ENCODE results near the gene RFTN2.
"Not testable (repeated sequence)": the region's sequence is repeated elsewhere in the genome, so short reads cannot be mapped to it uniquely, and the experiment has no call there.

The RFTN2 gene

DNA sequence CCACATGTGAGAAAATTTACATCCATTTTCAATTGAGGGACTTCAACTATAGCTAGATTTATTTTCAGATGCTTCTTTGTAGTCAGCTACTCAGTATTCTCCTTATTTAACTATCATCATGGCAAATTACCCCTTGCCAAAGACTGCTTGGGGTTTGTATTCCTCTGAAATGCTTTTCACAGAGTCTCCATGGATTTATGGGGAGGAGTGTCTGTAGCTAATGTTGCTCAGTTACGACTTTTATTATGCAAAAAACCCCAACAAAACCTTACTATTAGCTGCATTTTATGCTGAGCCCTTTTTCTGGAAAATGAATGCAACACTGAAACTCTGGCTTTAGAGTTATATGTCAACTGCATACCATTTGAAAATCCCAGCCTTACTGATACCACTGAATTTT, 78.6 kb downstream of the RFTN2 start:
- no peak overlapping the region for H3K4me3 ChIP-seq (ENCODE audit: low read length)
- no peak for TF ChIP-seq ZNF274 (IDR thresholded peaks at IDR 0.05; ENCODE audit: low read depth, low read length)

DNA sequence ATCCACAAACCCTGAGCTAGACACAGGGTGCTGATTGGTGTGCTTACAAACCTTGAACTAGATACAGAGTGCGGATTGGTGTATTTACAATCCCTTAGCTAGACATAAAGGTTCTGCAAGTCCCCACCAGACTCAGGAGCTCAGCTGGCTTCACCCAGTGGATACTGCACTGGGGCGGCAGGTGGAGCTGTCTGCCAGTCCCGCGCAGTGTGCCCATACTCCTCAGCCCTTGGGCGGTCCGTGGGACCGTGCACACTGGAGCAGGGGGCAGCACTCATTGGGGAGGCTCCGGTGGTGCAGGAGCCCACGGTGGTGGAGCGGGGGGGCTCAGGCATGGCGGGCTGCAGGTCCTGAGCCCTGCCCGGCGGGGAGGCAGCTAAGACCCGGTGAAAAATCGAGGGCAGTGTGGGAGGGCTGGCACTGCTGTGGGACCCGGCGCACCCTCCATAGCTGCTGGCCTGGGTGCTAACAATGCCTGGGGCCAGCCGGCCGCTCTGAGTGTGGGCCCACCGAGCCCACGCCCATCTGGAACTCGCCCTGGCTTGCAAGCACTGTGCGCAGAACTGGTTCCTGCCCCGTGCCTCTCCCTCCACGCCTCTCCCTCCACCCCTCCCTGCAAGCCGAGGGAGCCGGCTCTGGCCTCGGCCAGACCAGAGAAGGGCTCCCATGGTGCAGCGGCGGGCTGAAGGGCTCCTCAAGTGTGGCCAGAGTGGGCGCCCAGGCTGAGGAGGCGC, 83.9 kb downstream of the RFTN2 start:
- no peak overlapping the region for H3K4me3 ChIP-seq (ENCODE audit: low read length)
- TF ChIP-seq ZNF274 (IDR thresholded peaks at IDR 0.05; ENCODE audit: low read depth, low read length) = no peak

DNA sequence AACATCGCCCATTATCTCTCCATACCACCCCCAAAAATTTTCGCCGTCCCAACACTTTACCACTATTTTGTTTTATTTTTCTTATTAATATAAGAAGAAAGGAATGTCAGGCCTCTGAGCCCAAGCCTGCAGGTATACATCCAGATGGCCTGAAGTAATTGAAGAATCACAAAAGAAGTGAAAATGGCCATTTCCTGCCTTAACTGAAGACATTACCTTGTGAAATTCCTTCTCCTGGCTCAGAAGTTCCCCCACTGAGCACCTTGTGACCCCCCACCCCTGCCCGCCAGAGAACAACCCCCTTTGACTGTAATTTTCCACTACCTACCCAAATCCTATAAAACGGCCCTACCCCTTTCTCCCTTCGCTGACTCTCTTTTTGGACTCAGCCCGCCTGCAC, 88.1 kb downstream of the RFTN2 start:
- H3K4me3 ChIP-seq (ENCODE audit: low read length) = not testable (repeated sequence)

DNA sequence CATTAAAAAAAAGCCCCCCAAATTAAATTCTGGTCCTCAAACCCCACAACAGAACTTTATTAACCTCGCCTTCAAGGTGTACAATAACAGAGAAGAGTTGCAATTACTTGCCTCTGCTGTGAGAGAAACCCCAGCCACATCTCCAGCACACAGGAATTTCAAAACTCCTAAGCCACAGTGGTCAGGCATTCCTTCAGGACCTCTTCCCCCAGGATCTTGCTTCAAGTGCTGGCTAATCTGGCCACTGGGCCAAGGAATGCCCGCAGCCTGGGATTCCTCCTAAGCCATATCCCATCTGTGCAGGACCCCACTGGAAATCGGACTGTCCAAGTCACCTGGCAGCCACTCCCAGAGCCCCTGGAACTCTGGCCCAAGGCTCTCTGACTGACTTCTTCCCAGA, 95.2 kb downstream of the RFTN2 start:
- not testable (repeated sequence) for H3K4me3 ChIP-seq (ENCODE audit: low read length)

DNA sequence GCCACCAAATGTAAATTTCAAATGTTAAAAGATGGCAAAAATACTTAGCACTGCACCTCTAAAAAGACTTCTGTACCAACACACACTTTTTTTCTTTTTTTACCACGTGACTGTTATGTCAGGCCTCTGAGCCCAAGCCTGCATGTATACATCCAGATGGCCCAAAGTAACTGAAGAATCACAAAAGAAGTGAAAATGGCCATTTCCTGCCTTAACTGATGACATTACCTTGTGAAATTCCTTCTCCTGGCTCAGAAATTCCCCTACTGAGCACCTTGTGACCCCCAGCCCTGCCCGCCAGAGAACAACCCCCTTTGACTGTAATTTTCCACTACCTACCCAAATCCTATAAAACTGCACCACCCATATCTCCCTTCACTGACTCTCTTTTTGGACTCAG, 97.1 kb downstream of the RFTN2 start:
- not testable (repeated sequence) for H3K4me3 ChIP-seq (ENCODE audit: low read length)

DNA sequence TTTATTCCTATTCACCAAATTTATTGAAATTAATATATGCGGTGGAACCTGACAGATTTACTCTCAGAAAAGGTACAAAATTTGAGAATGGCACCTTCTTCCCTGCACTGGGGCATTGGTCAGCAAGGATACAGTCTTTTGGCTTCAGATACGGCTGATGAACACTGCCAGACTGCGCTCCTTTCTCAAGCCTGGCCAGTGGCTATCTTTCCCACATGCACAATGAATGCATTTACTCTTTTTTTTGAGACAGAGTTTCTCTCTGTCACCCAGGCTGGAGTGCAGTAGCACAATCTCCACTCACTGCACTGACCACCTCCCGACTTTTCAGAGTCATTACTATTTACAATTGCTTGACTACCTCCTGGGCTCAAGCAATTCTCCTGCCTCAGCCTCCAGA, 97.9 kb downstream of the RFTN2 start:
- H3K4me3 ChIP-seq (ENCODE audit: low read length) = no peak overlapping the region
- no peak for TF ChIP-seq ZNF274 (IDR thresholded peaks at IDR 0.05; ENCODE audit: low read depth, low read length)

DNA sequence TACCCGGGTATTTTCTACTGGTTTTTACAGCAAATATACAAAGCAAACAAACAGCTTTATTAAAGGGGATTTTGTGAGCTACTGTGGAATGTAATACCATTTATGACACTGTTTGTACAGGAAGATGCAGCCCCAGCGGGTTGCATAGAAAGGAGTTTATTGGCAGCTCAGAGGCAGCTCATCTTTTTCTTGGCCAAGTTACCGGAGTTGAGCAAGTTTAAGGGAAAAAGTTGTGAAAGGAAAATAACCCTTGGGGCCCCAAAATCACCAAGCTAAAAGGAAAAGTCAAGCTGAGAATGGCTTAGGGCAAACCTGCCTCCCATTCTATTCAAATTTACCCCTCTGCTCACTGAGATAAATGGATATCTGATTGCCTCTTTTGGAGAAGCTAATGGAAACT, 98.8 kb downstream of the RFTN2 start:
- H3K4me3 ChIP-seq (ENCODE audit: low read length) = no peak overlapping the region
- TF ChIP-seq ZNF274 (IDR thresholded peaks at IDR 0.05; ENCODE audit: low read depth, low read length) = no peak

DNA sequence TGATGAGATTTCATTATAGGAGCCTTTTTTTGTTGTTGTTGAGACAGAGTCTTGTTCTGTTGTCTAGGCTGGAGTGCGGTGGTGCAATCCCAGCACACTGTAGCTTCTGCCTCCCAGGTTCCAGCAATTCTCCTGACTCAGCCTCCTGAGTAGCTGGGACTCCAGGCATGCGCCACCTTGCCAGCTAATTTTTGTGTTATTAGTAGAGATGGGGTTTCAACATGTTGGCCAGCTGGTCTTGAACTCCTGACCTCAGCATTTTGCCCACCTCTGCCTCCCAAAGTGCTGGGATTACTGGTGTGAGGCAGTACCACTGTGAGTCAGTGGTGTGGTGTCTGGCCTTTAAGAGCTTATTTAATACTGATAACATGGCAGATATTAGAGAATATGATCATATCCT, 99.4 kb downstream of the RFTN2 start:
- no peak overlapping the region for H3K4me3 ChIP-seq (ENCODE audit: low read length)
- no peak for TF ChIP-seq ZNF274 (IDR thresholded peaks at IDR 0.05; ENCODE audit: low read depth, low read length)

DNA sequence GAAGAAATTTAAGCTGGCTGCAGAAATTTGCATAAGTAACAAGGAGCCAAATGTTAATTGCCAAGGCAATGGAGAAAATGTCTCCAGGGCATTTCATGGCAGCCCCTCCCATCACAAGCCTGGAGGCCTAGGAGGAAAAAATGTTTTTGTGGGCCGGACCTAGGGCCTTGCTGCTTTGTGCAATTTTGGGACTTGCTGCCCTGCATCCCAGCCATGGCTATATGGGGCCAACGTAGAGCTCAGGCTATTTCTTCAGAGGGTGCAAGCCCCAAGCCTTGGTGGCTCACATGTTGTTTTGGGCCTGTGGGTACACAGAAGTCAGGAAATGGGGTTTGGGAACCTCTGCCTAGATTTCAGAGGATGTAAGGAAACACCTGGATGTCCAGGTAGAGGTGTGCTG, 101.8 kb downstream of the RFTN2 start:
- no peak for TF ChIP-seq ZNF274 (IDR thresholded peaks at IDR 0.05; ENCODE audit: low read depth, low read length)
- no peak overlapping the region for H3K4me3 ChIP-seq (ENCODE audit: low read length)

DNA sequence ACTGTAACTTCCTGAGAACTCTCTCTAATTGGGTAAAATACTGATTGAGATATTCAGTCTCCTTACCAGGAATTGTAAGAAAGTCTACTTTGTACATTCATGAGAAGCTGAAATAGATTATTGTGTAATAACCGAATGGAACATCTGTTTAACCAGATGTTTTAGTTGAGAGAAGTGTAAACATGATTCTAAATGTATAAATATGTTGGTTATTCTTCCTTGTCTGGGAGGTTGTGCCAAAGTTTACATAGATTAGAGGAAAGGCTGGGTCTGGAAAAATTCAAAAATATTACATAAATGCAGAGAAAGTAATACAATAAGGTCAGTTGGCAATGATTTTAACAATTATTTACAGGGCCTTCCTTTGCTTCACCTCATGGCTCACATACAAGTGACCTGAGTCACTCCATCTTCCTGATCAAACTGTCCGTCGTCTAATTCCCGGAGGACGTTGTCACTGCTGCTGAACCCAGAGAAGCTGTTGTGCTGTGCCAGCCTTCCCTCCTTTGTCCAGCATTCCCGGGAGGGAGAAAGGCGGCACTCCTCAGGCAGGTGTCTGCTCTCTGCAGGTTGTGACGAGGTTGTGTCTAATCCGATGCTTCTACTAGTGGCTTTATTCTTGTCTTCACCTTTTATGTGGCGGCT, 103.6 kb downstream of the RFTN2 start:
- no peak for TF ChIP-seq ZNF274 (IDR thresholded peaks at IDR 0.05; ENCODE audit: low read depth, low read length)
- no peak overlapping the region for H3K4me3 ChIP-seq (ENCODE audit: low read length)

DNA sequence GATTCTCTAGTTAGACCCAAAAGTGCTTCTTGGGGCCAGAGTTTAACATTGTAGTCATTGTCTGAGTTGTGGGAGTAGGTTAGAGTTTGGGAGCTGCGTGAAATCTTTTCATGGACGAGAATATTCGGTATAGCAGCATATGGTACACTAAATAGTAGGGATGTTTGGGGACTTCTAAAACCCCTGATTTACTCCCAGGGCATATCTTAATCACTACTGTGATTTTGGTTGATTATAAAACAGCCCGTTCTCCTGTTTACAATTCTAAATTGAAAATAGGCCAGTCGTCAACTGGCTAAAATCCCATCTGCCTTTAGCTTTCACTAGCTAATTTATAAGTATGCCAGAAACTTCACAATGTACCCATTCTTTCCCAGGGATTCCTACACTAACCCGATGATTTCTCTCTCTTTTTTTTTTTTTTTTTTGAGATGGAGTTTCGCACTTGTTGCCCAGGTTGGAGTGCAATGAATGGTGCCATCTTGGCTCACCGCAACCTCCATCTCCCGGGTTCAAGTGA, 115.2 kb downstream of the RFTN2 start:
- no peak for TF ChIP-seq ZNF274 (IDR thresholded peaks at IDR 0.05; ENCODE audit: low read depth, low read length)
- H3K4me3 ChIP-seq (ENCODE audit: low read length) = no peak overlapping the region

DNA sequence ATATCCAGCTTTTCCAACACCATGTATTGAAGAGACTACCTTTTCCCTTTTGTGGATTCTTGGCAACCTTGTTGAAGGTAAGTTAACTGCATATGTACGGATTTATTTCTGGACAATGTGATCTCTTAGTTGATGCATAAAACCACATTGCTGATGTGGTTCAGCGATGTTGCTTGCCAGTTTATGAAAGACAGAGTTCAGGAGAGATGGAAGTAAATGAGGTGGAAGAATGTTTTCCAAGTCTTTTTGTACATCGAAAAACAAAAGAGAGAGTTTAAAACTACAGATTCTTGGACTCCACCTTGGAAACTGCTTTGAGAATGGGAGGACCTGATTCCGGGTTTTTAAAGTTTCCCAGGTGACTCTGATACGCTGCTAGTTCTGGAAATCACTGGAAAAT, 115.7 kb downstream of the RFTN2 start:
- no peak overlapping the region for H3K4me3 ChIP-seq (ENCODE audit: low read length)
- no peak for TF ChIP-seq ZNF274 (IDR thresholded peaks at IDR 0.05; ENCODE audit: low read depth, low read length)

DNA sequence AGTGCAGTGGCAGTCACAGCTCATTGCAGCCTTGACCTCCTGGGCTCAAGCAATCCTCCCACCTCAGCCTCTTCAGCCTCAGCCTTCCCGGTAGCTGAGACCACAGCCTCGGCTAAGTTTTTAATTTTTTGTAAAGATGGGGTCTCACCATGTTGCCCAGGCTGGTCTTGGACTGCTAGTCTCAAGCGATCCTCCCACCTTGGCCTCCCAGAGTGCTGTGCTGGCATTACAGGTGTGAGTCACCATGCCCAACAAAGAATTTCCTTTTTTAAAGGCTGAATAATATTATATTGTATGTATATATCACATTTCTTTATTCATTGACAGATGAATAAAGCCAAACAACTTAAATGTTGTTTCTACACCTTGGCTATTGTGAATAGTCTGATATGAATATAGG, 117.0 kb downstream of the RFTN2 start:
- TF ChIP-seq ZNF274 (IDR thresholded peaks at IDR 0.05; ENCODE audit: low read depth, low read length) = no peak

DNA sequence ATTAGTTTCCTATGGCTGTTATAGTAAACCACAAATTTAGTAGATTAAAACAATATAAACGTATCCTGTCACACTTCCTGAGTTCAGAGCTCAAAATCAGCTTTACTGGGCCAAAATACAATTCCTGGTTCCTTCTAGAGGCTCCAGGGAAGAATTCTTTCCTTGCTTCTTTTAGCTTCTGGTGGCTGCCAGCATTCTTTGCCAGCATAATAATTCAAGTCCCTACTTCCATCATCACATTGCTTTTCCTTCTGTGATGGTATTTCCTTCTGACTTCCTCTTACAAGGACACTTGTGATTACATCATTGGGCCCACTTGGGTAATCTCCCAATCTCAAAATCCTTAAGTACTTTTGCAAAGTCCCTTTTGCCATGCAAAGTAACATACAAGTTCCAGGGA, 118.9 kb downstream of the RFTN2 start:
- H3K4me3 ChIP-seq (ENCODE audit: low read length) = no peak overlapping the region
- TF ChIP-seq ZNF274 (IDR thresholded peaks at IDR 0.05; ENCODE audit: low read depth, low read length) = no peak

More for the DNA sequence above, 117.0 kb downstream of the RFTN2 start:
- no peak overlapping the region for H3K4me3 ChIP-seq (ENCODE audit: low read length)

DNA sequence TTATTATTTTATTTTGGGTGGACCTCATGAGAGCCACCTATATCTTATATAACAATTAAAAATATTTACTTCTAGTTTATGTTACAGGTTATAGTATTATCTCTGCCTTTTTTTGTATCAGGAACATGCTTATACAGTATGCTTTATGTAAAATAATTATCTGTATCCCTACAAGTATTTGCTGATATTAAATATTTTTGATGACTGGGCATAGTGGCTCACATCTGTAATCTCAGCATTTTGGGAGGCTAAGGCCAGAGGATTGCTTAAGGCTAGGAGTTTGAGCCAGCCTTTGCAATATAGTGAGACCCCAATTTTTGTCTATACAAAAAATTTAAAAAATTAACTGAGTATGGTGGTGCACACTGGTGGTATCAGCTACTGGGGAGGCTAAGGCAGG, 119.9 kb downstream of the RFTN2 start:
- H3K4me3 ChIP-seq (ENCODE audit: low read length) = no peak overlapping the region
- TF ChIP-seq ZNF274 (IDR thresholded peaks at IDR 0.05; ENCODE audit: low read depth, low read length) = no peak

DNA sequence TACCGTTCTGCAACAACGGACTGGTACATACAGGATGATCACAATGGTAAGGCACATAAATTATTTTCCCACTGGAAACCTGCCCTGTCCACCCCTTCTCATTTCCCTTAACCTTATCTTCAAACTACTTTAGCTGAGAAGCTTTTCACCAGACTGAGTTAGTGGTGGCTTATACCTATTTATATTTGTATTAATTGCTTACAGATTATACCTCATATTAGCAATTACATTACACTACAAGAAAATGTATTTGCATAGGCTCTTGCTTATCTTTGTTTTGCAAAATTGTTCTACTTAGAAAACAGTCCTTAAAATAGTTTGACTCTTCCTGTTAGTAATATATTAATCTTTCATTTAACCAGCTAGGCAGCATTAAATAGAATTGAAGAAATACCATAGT, 124.1 kb downstream of the RFTN2 start:
- H3K4me3 ChIP-seq (ENCODE audit: low read length) = not testable (repeated sequence)
